Measurements from ENCODE around the gene CEMIP.
A peak's percentile ranks its signal among the peaks of the same experiment; 100 is the strongest.

CEMIP gene

GRCh38 chr15:80846031-80846815 lies 67.1 kb downstream of the CEMIP start:
- Histone ChIP-seq H3K27ac (no peak overlapping the region), H3K4me3 (ENCODE audit: low read depth, low read length) (no peak overlapping the region), H3K36me3 (replicated peaks) (no peaks in the 10 kb centered on the region), H3K27me3 (replicated peaks) (no peaks in the 10 kb centered on the region)
- in situ Hi-C loops (cut with HindIII; ENCODE audit: low pct_ligation_motif_present, low sequenced_read_pairs) = no loop called here
- TF ChIP-seq CTCF (IDR thresholded peaks at IDR 0.05; ENCODE audit: low read depth, low read length, missing control alignments) = no peak
- no peak for DNase-seq

- H3K27ac ChIP-seq = no peak overlapping the region
- in situ Hi-C loops (cut with HindIII; ENCODE audit: low pct_ligation_motif_present, low sequenced_read_pairs) = no loop called here
- no peak for TF ChIP-seq CTCF (IDR thresholded peaks at IDR 0.05; ENCODE audit: low read depth, low read length, missing control alignments)
- peak; percentile 81 for DNase-seq
- no peak overlapping the region for H3K4me3 ChIP-seq (ENCODE audit: low read depth, low read length)
- H3K36me3 ChIP-seq (replicated peaks) = no peaks in the 10 kb centered on the region
- no peaks in the 10 kb centered on the region for H3K27me3 ChIP-seq (replicated peaks)
These were observed 70.1 kb downstream of the CEMIP start for GRCh38 chr15:80849308-80849707.

- in situ Hi-C loops (cut with HindIII; ENCODE audit: low pct_ligation_motif_present, low sequenced_read_pairs) = no loop called here
- no peak for DNase-seq
- TF ChIP-seq CTCF (IDR thresholded peaks at IDR 0.05; ENCODE audit: low read depth, low read length, missing control alignments) = no peak
- H3K27ac ChIP-seq = no peak overlapping the region
- no peak overlapping the region for H3K4me3 ChIP-seq (ENCODE audit: low read depth, low read length)
- no peaks in the 10 kb centered on the region for H3K27me3 ChIP-seq (replicated peaks)
- H3K36me3 ChIP-seq (replicated peaks) = no peaks in the 10 kb centered on the region
These were observed 71.8 kb downstream of the CEMIP start for GRCh38 chr15:80850941-80851451.

GRCh38 chr15:80852676-80853075 lies 73.5 kb downstream of the CEMIP start:
- in situ Hi-C loops (cut with HindIII; ENCODE audit: low pct_ligation_motif_present, low sequenced_read_pairs) = no loop called here
- no peaks in the 10 kb centered on the region for H3K36me3 ChIP-seq (replicated peaks)
- H3K4me3 ChIP-seq (ENCODE audit: low read depth, low read length) = no peak overlapping the region
- H3K27me3 ChIP-seq (replicated peaks) = no peaks in the 10 kb centered on the region
- H3K27ac ChIP-seq = no peak overlapping the region
- no peak for TF ChIP-seq CTCF (IDR thresholded peaks at IDR 0.05; ENCODE audit: low read depth, low read length, missing control alignments)
- no peak for DNase-seq

- in situ Hi-C loops (cut with HindIII; ENCODE audit: low pct_ligation_motif_present, low sequenced_read_pairs) = no loop called here
- no peak for TF ChIP-seq CTCF (IDR thresholded peaks at IDR 0.05; ENCODE audit: low read depth, low read length, missing control alignments)
These were observed 74.9 kb downstream of the CEMIP start for GRCh38 chr15:80854104-80854503.

More at GRCh38 chr15:80854104-80854503, 74.9 kb downstream of the CEMIP start:
- no peak overlapping the region for H3K27ac ChIP-seq
- DNase-seq = no peak
- H3K4me3 ChIP-seq (ENCODE audit: low read depth, low read length) = no peak overlapping the region
- no peaks in the 10 kb centered on the region for H3K27me3 ChIP-seq (replicated peaks)
- no peaks in the 10 kb centered on the region for H3K36me3 ChIP-seq (replicated peaks)
